LNCAP (cell line): Measurements from ENCODE around the gene CRISP1.

ENCODE experiments used
- CTCF ChIP-seq: fragments of 450-650 bp; IDR thresholded peaks from 2 replicates; pipeline ENCODE4 v1.5.1; 2017; ENCODE audit warnings: mild to moderate bottlenecking

CRISP1 gene, protein sequence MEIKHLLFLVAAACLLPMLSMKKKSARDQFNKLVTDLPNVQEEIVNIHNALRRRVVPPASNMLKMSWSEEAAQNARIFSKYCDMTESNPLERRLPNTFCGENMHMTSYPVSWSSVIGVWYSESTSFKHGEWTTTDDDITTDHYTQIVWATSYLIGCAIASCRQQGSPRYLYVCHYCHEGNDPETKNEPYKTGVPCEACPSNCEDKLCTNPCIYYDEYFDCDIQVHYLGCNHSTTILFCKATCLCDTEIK

DNA sequence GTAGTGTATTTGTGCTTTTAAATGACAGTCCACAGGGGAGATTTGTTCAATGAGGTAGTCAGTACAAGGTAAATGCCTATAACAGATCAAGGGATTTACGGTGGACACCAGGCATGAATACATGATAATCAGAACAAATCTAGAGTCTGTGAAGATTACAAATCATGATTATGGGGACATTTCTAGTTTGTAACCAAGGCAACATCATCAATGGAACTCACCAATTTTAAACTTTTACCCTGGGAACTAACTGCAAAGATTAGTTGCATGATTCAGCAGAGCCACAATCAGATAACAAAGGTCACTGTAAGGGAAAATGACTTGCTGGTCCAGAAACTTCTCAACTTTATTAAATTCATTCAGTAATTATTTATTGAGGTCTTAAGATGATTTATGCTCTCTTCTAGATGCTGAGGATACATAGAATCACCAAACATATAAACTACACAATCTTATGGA lies at the start of gene CRISP1:
TSS of gene CRISP1 (minus strand) at position 51 of the 459 bp plus-strand sequence. CDS start 9,135 bp downstream, outside the sequence.
- TF ChIP-seq CTCF: no peak

GRCh38 chr6:49915035-49915434 lies 48.7 kb upstream of the CRISP1 start:
- no peak for TF ChIP-seq CTCF

DNA sequence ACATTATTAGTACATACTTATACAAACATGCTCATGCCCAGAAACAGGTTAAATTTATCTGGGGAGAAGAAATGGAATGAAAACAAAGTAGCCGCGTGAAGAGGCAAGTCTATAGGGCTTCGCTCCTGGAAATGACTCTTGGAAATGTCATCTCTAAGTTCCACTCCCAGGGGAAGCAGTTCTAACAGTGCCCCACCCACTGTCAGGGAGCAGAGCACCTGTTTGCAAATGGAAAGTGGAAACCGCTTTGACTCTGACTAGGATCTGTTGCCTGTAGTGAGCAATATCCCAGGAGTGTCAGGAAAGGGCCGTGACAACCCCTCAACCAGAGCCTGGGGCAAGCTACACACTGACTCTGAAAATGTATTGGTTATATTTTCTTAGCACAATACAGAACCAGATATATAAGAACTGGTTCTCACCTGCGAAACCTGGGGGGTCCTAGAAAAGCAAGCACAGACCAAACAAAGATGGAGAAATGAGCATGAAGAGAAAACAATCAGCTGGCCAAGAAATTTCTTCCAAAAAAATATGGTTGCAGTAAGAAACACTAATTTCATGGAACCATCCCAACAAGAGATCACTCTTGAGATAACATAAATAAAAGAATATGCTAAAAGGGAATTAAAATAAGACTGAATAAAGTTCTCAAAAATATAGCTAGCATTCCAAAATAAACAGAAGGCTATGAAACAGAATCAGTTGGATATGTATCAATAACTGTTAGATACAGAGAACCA lies 47.5 kb upstream of the CRISP1 start:
- no peak for TF ChIP-seq CTCF

GRCh38 chr6:49912196-49912595 lies 45.9 kb upstream of the CRISP1 start:
- no peak for TF ChIP-seq CTCF

GRCh38 chr6:49911252-49911651 lies 44.9 kb upstream of the CRISP1 start:
- no peak for TF ChIP-seq CTCF

DNA sequence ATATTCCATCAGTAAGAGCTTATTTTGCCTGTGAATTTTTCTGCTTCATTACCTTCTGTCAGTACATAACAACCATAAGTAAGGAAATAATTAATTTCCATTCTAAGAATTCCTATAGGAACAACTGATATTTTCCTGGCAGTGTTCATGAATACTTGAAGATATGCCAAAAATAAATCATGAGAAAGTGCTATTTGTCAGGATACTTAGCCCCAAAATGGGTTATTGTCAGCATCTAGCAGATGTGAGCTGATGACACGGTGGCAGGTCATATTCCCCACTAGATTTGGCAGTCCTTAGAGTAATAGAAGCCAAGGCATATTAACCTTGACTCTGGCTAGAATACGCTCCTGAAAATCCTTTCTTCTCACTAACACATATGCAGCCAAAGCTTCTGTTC lies 43.2 kb upstream of the CRISP1 start:
- no peak for TF ChIP-seq CTCF

DNA sequence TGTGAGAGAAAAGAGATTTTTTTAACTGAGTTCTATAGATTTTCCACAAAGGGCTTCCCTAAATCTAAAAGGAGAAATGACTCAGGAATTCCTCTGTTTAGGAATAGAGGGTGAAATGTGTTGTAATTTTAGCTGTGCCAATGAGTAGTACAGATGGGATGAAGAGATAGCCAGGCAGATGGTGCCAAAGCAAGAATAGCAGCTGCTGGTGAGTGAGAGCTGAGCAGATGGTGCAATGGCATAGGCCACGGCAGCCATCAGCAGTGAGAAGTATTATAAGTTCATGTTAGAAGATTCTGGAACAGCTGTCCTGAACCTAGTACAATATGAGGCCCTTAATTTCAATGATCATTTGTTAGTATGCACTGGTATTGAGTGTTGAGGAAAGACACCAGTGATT lies 40.2 kb upstream of the CRISP1 start:
- TF ChIP-seq CTCF: no peak
